GM12878 (cell line): ENCODE measurements around the gene SLC37A3. TPM values are rescaled to one million over a fixed set of nuclear protein-coding genes. Genes with fewer than 3 reads are reported as not detected.

Source experiments
- CBX3 ChIP-seq: fragments of 200-600 bp; sonication (generic); IDR thresholded peaks from 2 replicates; pipeline ENCODE4 v1.6.1; 2016; ENCODE audit warnings: low read depth, borderline replicate concordance
- ETV6 ChIP-seq, 2 experiments: fragments of 450-650 bp in 1 of 2; IDR thresholded peaks in 1 of 2; conservative IDR thresholded peaks in 1 of 2; 2 replicates each; pipeline ENCODE4 v1.6.1; 2014; ENCODE audit warnings: antibody characterized with exemption in 1 of 2, borderline replicate concordance in 1 of 2, low read depth in 1 of 2, mild to moderate bottlenecking in 1 of 2, moderate library complexity in 1 of 2
- HDAC6 ChIP-seq: fragments of 200-600 bp; sonication (generic); IDR thresholded peaks from one replicate; pipeline ENCODE4 v1.8.0; 2017; ENCODE audit warnings: antibody characterized with exemption; ENCODE audit not compliant: unreplicated experiment
- KAT2A ChIP-seq: conservative IDR thresholded peaks from 2 replicates; pipeline ENCODE4 v1.6.1; 2011; ENCODE audit warnings: low read depth, low read length; ENCODE audit not compliant: control insufficient read depth
- KLF5 ChIP-seq: fragments of 450-650 bp; IDR thresholded peaks from 2 replicates; pipeline ENCODE4 v1.6.1; 2014; ENCODE audit warnings: mild to moderate bottlenecking; ENCODE audit not compliant: partially characterized antibody
- MTA3 ChIP-seq: IDR thresholded peaks from 2 replicates; pipeline ENCODE4 v1.6.1; 2012; ENCODE audit warnings: low read length, inconsistent platforms, borderline replicate concordance
- POLR2A ChIP-seq: IDR thresholded peaks from 2 replicates; pipeline ENCODE4 v1.6.1; 2011; ENCODE audit warnings: low read depth, mild to moderate bottlenecking, low read length
- POLR2AphosphoS5 ChIP-seq: IDR thresholded peaks from 2 replicates; pipeline ENCODE4 v1.6.1; 2011; ENCODE audit warnings: mild to moderate bottlenecking, low read length, inconsistent platforms
- RB1 ChIP-seq: fragments of 450-650 bp; formaldehyde crosslinking; IDR thresholded peaks from 2 replicates; pipeline ENCODE4 v1.6.1; 2017; ENCODE audit warnings: mild to moderate bottlenecking, borderline replicate concordance
- RCOR1 ChIP-seq: conservative IDR thresholded peaks from 2 replicates; pipeline ENCODE4 v1.6.1; 2012; ENCODE audit warnings: low read depth, low read length, improper control_type of control experiment
- SMAD5 ChIP-seq: IDR thresholded peaks from 2 replicates; pipeline ENCODE4 v1.6.1; 2016; ENCODE audit warnings: antibody characterized with exemption, low read depth
- SP1 ChIP-seq: IDR thresholded peaks from one replicate; pipeline ENCODE4 v1.6.1; 2011; ENCODE audit warnings: low read depth, low read length
- SREBF1 ChIP-seq: IDR thresholded peaks from 2 replicates; pipeline ENCODE4 v1.6.1; 2012; ENCODE audit warnings: mild to moderate bottlenecking, low read length
- STAT1 ChIP-seq: fragments of 450-650 bp; conservative IDR thresholded peaks from 2 replicates; pipeline ENCODE4 v1.6.1; 2014; ENCODE audit warnings: antibody characterized with exemption, mild to moderate bottlenecking
- polyA plus RNA-seq, 11 experiments: library from polyadenylated mRNA; depleted of rRNA in 4 of 11; unstranded in 6 of 11; stranded (reverse) in 5 of 11; fragments of >200 nt; fragmentation: Nextera tagmentation in 4 of 11; fragmentation: Illumina TruSeq in 1 of 11; extraction: Ambion mirVana in 4 of 11; extraction: Trizol in 1 of 11; gene quantifications; 1 replicate in 1 of 11; 2 replicates in 10 of 11; pipeline versions ENCODE4 v1.2.1 to v1.2.3, GENCODE V29; 2011 to 2016; ENCODE audit warnings: inconsistent platforms in 2 of 11, missing spikeins in 2 of 11, low read depth in 1 of 11
- total RNA-seq, 4 experiments: library from RNA; depleted of rRNA in 3 of 4; stranded (reverse); fragments of >200 nt in 3 of 4; fragmentation: Illumina TruSeq in 1 of 4; extraction: Trizol in 1 of 4; gene quantifications; 2 replicates each; pipeline versions ENCODE4 v1.2.1 to v1.2.3, GENCODE V29; 2013 to 2021
- TF ChIP-seq, protein P1 (sequence below): fragments of 450-650 bp; IDR thresholded peaks from 2 replicates; pipeline ENCODE4 v1.6.1; 2017; ENCODE audit warnings: borderline replicate concordance
- TF ChIP-seq, protein P2 (sequence below): fragments of 150-350 bp; IDR thresholded peaks from 2 replicates; pipeline ENCODE4 v1.6.1; 2014; ENCODE audit warnings: mild to moderate bottlenecking, low read depth, low read length
- TF ChIP-seq, protein P3 (sequence below): fragments of 450-650 bp; IDR thresholded peaks from 2 replicates; pipeline ENCODE4 v1.6.1; 2017; ENCODE audit warnings: mild to moderate bottlenecking, moderate library complexity

Gene SLC37A3
- total and polyA plus RNA-seq, 10 of the 15 experiments (the other 5 are each of a cell fraction or from before 2014, with no cell fraction given), result 3.7 to 13.6 (median 11.0) TPM

DNA sequence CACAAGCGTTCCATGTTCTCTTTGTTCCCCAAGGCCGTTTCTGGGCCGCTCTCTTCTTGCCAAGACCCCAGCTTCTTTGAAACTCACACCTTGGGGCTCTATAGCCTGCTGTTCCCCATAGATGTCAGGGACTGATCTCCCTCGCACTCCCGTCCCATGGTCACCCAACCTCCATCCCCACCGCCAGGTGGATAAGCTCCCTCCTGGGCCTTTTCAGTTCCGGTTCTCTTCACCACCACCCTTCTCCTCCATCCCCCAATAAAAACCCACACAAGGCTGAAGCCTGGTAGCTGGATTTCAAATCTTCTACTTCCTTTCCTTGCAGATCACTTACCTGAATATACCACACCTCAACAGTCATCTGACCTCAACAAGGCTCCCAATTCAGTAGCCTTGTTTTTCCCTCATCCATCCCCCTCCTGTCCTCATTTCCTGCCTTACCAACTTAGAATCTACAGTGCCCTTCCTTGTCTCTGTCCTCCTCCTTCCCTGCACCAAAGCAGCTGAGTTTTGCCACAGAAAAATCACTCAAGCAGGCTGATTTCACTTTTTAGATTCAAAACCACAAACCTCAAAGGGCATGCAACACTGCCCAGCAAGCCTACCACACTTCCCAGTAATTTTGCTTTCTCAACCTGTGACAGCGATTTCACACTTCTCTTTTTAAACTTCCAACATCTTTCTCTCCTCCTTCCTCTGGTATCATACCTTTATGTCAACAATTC lies 7.7 kb downstream of the SLC37A3 start (continued):
- TF ChIP-seq KLF5 (no peak), MTA3 (no peak), POLR2AphosphoS5 (no peak), HDAC6 (no peak), RB1 (peak; percentile 33; the same call in 1 of the 2 replicates), ETV6 (conservative IDR thresholded peaks at IDR 0.05 in 1 of 2, IDR thresholded peaks at IDR 0.05 in 1 of 2; ENCODE audit: borderline replicate concordance in 1 of 2, low read depth in 1 of 2) (no peak), POLR2A (no peak), SP1 (no peak), STAT1 (no peak), SMAD5 (no peak), KAT2A (no peak), CBX3 (no peak), RCOR1 (no peak), SREBF1 (no peak)
- TF ChIP-seq, protein P1, sequence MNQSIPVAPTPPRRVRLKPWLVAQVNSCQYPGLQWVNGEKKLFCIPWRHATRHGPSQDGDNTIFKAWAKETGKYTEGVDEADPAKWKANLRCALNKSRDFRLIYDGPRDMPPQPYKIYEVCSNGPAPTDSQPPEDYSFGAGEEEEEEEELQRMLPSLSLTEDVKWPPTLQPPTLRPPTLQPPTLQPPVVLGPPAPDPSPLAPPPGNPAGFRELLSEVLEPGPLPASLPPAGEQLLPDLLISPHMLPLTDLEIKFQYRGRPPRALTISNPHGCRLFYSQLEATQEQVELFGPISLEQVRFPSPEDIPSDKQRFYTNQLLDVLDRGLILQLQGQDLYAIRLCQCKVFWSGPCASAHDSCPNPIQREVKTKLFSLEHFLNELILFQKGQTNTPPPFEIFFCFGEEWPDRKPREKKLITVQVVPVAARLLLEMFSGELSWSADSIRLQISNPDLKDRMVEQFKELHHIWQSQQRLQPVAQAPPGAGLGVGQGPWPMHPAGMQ, result peak; percentile 20; the same call in 1 of the 2 replicates
- TF ChIP-seq, protein P2, sequence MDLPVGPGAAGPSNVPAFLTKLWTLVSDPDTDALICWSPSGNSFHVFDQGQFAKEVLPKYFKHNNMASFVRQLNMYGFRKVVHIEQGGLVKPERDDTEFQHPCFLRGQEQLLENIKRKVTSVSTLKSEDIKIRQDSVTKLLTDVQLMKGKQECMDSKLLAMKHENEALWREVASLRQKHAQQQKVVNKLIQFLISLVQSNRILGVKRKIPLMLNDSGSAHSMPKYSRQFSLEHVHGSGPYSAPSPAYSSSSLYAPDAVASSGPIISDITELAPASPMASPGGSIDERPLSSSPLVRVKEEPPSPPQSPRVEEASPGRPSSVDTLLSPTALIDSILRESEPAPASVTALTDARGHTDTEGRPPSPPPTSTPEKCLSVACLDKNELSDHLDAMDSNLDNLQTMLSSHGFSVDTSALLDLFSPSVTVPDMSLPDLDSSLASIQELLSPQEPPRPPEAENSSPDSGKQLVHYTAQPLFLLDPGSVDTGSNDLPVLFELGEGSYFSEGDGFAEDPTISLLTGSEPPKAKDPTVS, result no peak
- TF ChIP-seq, protein P3, sequence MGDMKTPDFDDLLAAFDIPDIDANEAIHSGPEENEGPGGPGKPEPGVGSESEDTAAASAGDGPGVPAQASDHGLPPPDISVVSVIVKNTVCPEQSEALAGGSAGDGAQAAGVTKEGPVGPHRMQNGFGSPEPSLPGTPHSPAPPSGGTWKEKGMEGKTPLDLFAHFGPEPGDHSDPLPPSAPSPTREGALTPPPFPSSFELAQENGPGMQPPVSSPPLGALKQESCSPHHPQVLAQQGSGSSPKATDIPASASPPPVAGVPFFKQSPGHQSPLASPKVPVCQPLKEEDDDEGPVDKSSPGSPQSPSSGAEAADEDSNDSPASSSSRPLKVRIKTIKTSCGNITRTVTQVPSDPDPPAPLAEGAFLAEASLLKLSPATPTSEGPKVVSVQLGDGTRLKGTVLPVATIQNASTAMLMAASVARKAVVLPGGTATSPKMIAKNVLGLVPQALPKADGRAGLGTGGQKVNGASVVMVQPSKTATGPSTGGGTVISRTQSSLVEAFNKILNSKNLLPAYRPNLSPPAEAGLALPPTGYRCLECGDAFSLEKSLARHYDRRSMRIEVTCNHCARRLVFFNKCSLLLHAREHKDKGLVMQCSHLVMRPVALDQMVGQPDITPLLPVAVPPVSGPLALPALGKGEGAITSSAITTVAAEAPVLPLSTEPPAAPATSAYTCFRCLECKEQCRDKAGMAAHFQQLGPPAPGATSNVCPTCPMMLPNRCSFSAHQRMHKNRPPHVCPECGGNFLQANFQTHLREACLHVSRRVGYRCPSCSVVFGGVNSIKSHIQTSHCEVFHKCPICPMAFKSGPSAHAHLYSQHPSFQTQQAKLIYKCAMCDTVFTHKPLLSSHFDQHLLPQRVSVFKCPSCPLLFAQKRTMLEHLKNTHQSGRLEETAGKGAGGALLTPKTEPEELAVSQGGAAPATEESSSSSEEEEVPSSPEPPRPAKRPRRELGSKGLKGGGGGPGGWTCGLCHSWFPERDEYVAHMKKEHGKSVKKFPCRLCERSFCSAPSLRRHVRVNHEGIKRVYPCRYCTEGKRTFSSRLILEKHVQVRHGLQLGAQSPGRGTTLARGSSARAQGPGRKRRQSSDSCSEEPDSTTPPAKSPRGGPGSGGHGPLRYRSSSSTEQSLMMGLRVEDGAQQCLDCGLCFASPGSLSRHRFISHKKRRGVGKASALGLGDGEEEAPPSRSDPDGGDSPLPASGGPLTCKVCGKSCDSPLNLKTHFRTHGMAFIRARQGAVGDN, result no peak
